Mucosa of gallbladder (tissue), 1 donor: ENCODE results near the gene FGF6. TPM values are rescaled to one million over a fixed set of nuclear protein-coding genes. Genes with fewer than 3 reads are reported as not detected.
"Not testable (repeated sequence)": the region's sequence is repeated elsewhere in the genome, so short reads cannot be mapped to it uniquely, and the experiment has no call there.

Experiments used
- DNase-seq: peaks from one replicate; pipeline ENCODE4 v3.0.0-alpha.2; 2020; ENCODE audit warnings: low spot score
- total RNA-seq: library from RNA; stranded (reverse); gene quantifications from one replicate; pipeline ENCODE4 v1.2.1, GENCODE V29; 2021
- donor health status: DM: no; HTN: no; CAD: no.

FGF6 gene
- total RNA-seq, 1 donor from 2014 or later, result not detected

- no peak for DNase-seq
Measured at GRCh38 chr12:4418913-4419312, 26.7 kb downstream of the FGF6 start.

GRCh38 chr12:4417936-4418335 lies 27.7 kb downstream of the FGF6 start:
- DNase-seq, result no peak

- DNase-seq, result no peak
Measured at GRCh38 chr12:4417455-4417854, 28.2 kb downstream of the FGF6 start.

- DNase-seq, result no peak
Measured at GRCh38 chr12:4416276-4416675, 29.3 kb downstream of the FGF6 start.

GRCh38 chr12:4412465-4412864 lies 33.1 kb downstream of the FGF6 start:
- DNase-seq, result no peak

GRCh38 chr12:4412056-4412455 lies 33.6 kb downstream of the FGF6 start:
- DNase-seq, result no peak

- no peak for DNase-seq
Measured at GRCh38 chr12:4407136-4407535, 38.5 kb downstream of the FGF6 start.

GRCh38 chr12:4404877-4405637 lies 40.6 kb downstream of the FGF6 start:
- DNase-seq, result not testable (repeated sequence)

- no peak for DNase-seq
Measured at GRCh38 chr12:4402996-4403395, 42.6 kb downstream of the FGF6 start.

- no peak for DNase-seq
Measured at GRCh38 chr12:4401117-4401516, 44.5 kb downstream of the FGF6 start.

GRCh38 chr12:4395818-4396217 lies 49.8 kb downstream of the FGF6 start:
- DNase-seq, result no peak

GRCh38 chr12:4393211-4393610 lies 52.4 kb downstream of the FGF6 start:
- DNase-seq, result no peak

- no peak for DNase-seq
Measured at GRCh38 chr12:4392223-4392742, 53.3 kb downstream of the FGF6 start.

- no peak for DNase-seq
Measured at GRCh38 chr12:4388662-4389061, 57.0 kb downstream of the FGF6 start.

GRCh38 chr12:4388032-4388431 lies 57.6 kb downstream of the FGF6 start:
- no peak for DNase-seq

GRCh38 chr12:4387607-4388006 lies 58.0 kb downstream of the FGF6 start:
- DNase-seq, result no peak

GRCh38 chr12:4386801-4387200 lies 58.8 kb downstream of the FGF6 start:
- no peak for DNase-seq

Other genes with a start within 250 kb of the FGF6 start
- 64.1 TPM for gene CCND2, start 172.1 kb downstream of the FGF6 start, total RNA-seq
- 14.1 TPM for gene TIGAR, start 124.6 kb downstream of the FGF6 start, total RNA-seq
- 0.06 TPM for gene FGF23, start 66.1 kb downstream of the FGF6 start, total RNA-seq
- 1.1 TPM for gene RAD51AP1, start 93.1 kb upstream of the FGF6 start, total RNA-seq
- 29.1 TPM for gene DYRK4, start 116.4 kb upstream of the FGF6 start, total RNA-seq
- 1.0 TPM for gene AKAP3, start 203.2 kb upstream of the FGF6 start, total RNA-seq
- gene NDUFA9, start 203.3 kb upstream of the FGF6 start, total RNA-seq, result 69.9 TPM